ENCODE measurements around the gene HACD2. TPM values are rescaled to one million over a fixed set of nuclear protein-coding genes. Genes with fewer than 3 reads are reported as not detected.

Gene HACD2
- total RNA-seq, 1 experiment from 2014 or later: 43.0 TPM

- no peaks in the 10 kb centered on the region for H3K9me3 ChIP-seq (ENCODE audit: control insufficient read depth in 1 of 2, insufficient read depth in 1 of 2, low read depth in 1 of 2, low read length in 2 of 2)
- CTCF ChIA-PET: no interaction called here
- H2AFZ ChIP-seq (ENCODE audit: low read depth, low read length, poor library complexity, severe bottlenecking): no peak overlapping the region
- H3K9ac ChIP-seq (ENCODE audit: low read length): no peak overlapping the region
- intact Hi-C loops (cut with micrococcal nuclease): no loop called here
- RAD21 ChIA-PET (ENCODE audit: low non-redundant PET in 1 of 2, low total read pairs in 2 of 2, uncharacterized antibody in 2 of 2, unreplicated experiment in 2 of 2): no interaction called here
- no peaks in the 10 kb centered on the region for H4K20me1 ChIP-seq (ENCODE audit: insufficient read depth)
- H3K4me1 ChIP-seq (ENCODE audit: control insufficient read depth in 1 of 2, insufficient read depth in 2 of 2, low read length in 2 of 2): no peaks in the 10 kb centered on the region
- POLR2A ChIA-PET: no interaction called here
- ATAC-seq (no peak), DNase-seq (ENCODE audit: low read depth, low spot score) (no peak)
- BruUV-seq (replicated peaks): no TSS peak
- no peak for TF ChIP-seq CBX3 (IDR thresholded peaks at IDR 0.05; ENCODE audit: low read depth)
- no peak for TF ChIP-seq FOSL1 (IDR thresholded peaks at IDR 0.05; ENCODE audit: low read depth)
- TF ChIP-seq ZBTB33 (IDR thresholded peaks at IDR 0.05; ENCODE audit: extremely low read depth, insufficient replicate concordance, low read length): no peak
- TF ChIP-seq EZH2phosphoT487 (IDR thresholded peaks at IDR 0.05; ENCODE audit: borderline replicate concordance): no peak
- TF ChIP-seq SRF (IDR thresholded peaks at IDR 0.05; ENCODE audit: low read depth): no peak
- TF ChIP-seq CEBPB (IDR thresholded peaks at IDR 0.05; ENCODE audit: low read depth): no peak
- no peak for TF ChIP-seq YY1 (IDR thresholded peaks at IDR 0.05; ENCODE audit: extremely low read depth, insufficient replicate concordance, low read depth, low read length)
- no peak for TF ChIP-seq POLR2AphosphoS5 (IDR thresholded peaks at IDR 0.05; ENCODE audit: low read depth, low read length)
- TF ChIP-seq SP1 (IDR thresholded peaks at IDR 0.05; ENCODE audit: low read depth): no peak
- no peak for TF ChIP-seq ZFX (IDR thresholded peaks at IDR 0.05)
- TF ChIP-seq TCF7L2 (IDR thresholded peaks at IDR 0.05; ENCODE audit: borderline replicate concordance, extremely low read depth, insufficient read depth, insufficient read length): no peak
- no peak for TF ChIP-seq RAD21 (IDR thresholded peaks at IDR 0.05; ENCODE audit: low read depth)
- no peak overlapping the region for H3K27ac ChIP-seq (ENCODE audit: low read depth, low read length)
- no peaks in the 10 kb centered on the region for H3K9me2 ChIP-seq (ENCODE audit: insufficient read depth)
- H3K4me2 ChIP-seq (ENCODE audit: low read length): no peak overlapping the region
- H3K4me3 ChIP-seq (replicated peaks in 1 of 2; ENCODE audit: low read depth in 1 of 2, low read length in 2 of 2): no peak overlapping the region
- H3K36me3 ChIP-seq (ENCODE audit: control insufficient read depth in 1 of 2, insufficient read depth in 2 of 2, low read length in 2 of 2): no peaks in the 10 kb centered on the region; a peak in 1 of 4 replicates
- no peaks in the 10 kb centered on the region for H3K27me3 ChIP-seq (ENCODE audit: insufficient read depth, low read length)
- no peaks in the 10 kb centered on the region for H3K79me2 ChIP-seq (ENCODE audit: insufficient read depth, low read length)
Observed at GRCh38 chr3:123511726-123512125, 73.1 kb downstream of the HACD2 start.

Data from HCT116 (cell line).